ENCODE data around the gene METTL25B.

GRCh38 chr1:156746728-156747631 is 18.7 kb downstream of the METTL25B start:
- TF ChIP-seq, protein P1, sequence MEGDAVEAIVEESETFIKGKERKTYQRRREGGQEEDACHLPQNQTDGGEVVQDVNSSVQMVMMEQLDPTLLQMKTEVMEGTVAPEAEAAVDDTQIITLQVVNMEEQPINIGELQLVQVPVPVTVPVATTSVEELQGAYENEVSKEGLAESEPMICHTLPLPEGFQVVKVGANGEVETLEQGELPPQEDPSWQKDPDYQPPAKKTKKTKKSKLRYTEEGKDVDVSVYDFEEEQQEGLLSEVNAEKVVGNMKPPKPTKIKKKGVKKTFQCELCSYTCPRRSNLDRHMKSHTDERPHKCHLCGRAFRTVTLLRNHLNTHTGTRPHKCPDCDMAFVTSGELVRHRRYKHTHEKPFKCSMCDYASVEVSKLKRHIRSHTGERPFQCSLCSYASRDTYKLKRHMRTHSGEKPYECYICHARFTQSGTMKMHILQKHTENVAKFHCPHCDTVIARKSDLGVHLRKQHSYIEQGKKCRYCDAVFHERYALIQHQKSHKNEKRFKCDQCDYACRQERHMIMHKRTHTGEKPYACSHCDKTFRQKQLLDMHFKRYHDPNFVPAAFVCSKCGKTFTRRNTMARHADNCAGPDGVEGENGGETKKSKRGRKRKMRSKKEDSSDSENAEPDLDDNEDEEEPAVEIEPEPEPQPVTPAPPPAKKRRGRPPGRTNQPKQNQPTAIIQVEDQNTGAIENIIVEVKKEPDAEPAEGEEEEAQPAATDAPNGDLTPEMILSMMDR (conservative IDR thresholded peaks at IDR 0.05; ENCODE audit: low read depth, low read length): peak; percentile 56
- TF ChIP-seq EZH2 (IDR thresholded peaks at IDR 0.05; ENCODE audit: low read length, unreplicated experiment) (no peak), EZH2phosphoT487 (IDR thresholded peaks at IDR 0.05; ENCODE audit: borderline replicate concordance, low read length) (no peak)
